PC-9 (cell line): ENCODE results near the gene TRDN.

ENCODE experiments used
- CTCF ChIP-seq: fragments of 200-600 bp; sonication (generic); conservative IDR thresholded peaks from 2 replicates; pipeline ENCODE4 v1.6.1; 2017; ENCODE audit warnings: mixed run types, antibody characterized with exemption, mild to moderate bottlenecking, moderate library complexity
- EZH2 ChIP-seq: fragments of 200-600 bp; sonication (generic); IDR thresholded peaks from 2 replicates; pipeline ENCODE4 v1.8.0; 2017; ENCODE audit warnings: antibody characterized with exemption, low read depth

- no peak for TF ChIP-seq CTCF
- no peak for TF ChIP-seq EZH2
These were observed 234.7 kb downstream of the TRDN start for GRCh38 chr6:123402052-123402451.
